Renal pelvis (tissue), 12 donors: ENCODE measurements around the gene KEAP1. TPM values are rescaled to one million over a fixed set of nuclear protein-coding genes. Genes with fewer than 3 reads are reported as not detected.
"Not testable (repeated sequence)": the region's sequence is repeated elsewhere in the genome, so short reads cannot be mapped to it uniquely, and the experiment has no call there.

Source experiments
- DNase-seq: peaks from one replicate; pipeline ENCODE4 v3.0.0-alpha.2; 2013
- long read RNA-seq, 16 experiments: transcript quantifications; one replicate each; lab custom pipeline, GENCODE V29; 2026
- polyA plus RNA-seq, 3 donors: library from polyadenylated mRNA; unstranded; fragments of 120-200 nt; gene quantifications; one replicate each; pipeline ENCODE4 v1.2.1, GENCODE V29; 2013; ENCODE audit not compliant: insufficient read length in 3 of 3

KEAP1 gene
- polyA plus RNA-seq = 10 to 100 TPM; 73.5 to 81.5 (median 74.1) TPM
- long read RNA-seq, donor 1, transcript KEAP1-205 (2 exons, 451 nt) = major isoform, 20 of 44 reads
- long read RNA-seq, donor 1, transcript KEAP1-202 (6 exons, 2,648 nt) = minor isoform, 15 of 44 reads
- long read RNA-seq, donor 1, partial matches to known transcripts = 7 of 44 reads
- long read RNA-seq, donor 1, other reads (novel, unspliced or antisense) = 0 of 44 reads
- long read RNA-seq, donor 2, transcript KEAP1-205 (2 exons, 451 nt) = major isoform, 31 of 72 reads
- long read RNA-seq, donor 2, transcript KEAP1-202 (6 exons, 2,648 nt) = minor isoform, 14 of 72 reads
- long read RNA-seq, donor 2, partial matches to known transcripts = 26 of 72 reads
- long read RNA-seq, donor 2, other reads (novel, unspliced or antisense) = 0 of 72 reads
- long read RNA-seq, donor 3, transcript KEAP1-205 (2 exons, 451 nt) = major isoform, 18 of 57 reads
- long read RNA-seq, donor 3, transcript KEAP1-202 (6 exons, 2,648 nt) = minor isoform, 7 of 57 reads
- long read RNA-seq, donor 3, partial matches to known transcripts = 30 of 57 reads
- long read RNA-seq, donor 3, other reads (novel, unspliced or antisense) = 0 of 57 reads
- long read RNA-seq, donor 4, transcript KEAP1-205 (2 exons, 451 nt) = major isoform, 20 of 51 reads
- long read RNA-seq, donor 4, transcript KEAP1-202 (6 exons, 2,648 nt) = minor isoform, 8 of 51 reads
- long read RNA-seq, donor 4, partial matches to known transcripts = 20 of 51 reads
- long read RNA-seq, donor 4, other reads (novel, unspliced or antisense) = 0 of 51 reads
- long read RNA-seq, donor 5, transcript KEAP1-202 (6 exons, 2,648 nt) = major isoform, 5 of 24 reads
- long read RNA-seq, donor 5, partial matches to known transcripts = 15 of 24 reads
- long read RNA-seq, donor 5, other reads (novel, unspliced or antisense) = 0 of 24 reads
- long read RNA-seq, donor 6, transcript KEAP1-205 (2 exons, 451 nt) = major isoform, 26 of 61 reads
- long read RNA-seq, donor 6, transcript KEAP1-202 (6 exons, 2,648 nt) = minor isoform, 11 of 61 reads
- long read RNA-seq, donor 6, partial matches to known transcripts = 22 of 61 reads
- long read RNA-seq, donor 6, other reads (novel, unspliced or antisense) = 0 of 61 reads
- long read RNA-seq, donor 7, transcript KEAP1-205 (2 exons, 451 nt) = minor isoform, 6 of 114 reads
- long read RNA-seq, donor 7, transcript KEAP1-202 (6 exons, 2,648 nt) = major isoform, 9 of 114 reads
- long read RNA-seq, donor 7, partial matches to known transcripts = 96 of 114 reads
- long read RNA-seq, donor 7, other reads (novel, unspliced or antisense) = 0 of 114 reads
- long read RNA-seq, donor 8, transcript KEAP1-205 (2 exons, 451 nt) = major isoform, 13 of 20 reads
- long read RNA-seq, donor 8, partial matches to known transcripts = 0 of 20 reads
- long read RNA-seq, donor 8, other reads (novel, unspliced or antisense) = 0 of 20 reads
- long read RNA-seq, donor 9, transcript KEAP1-202 (6 exons, 2,648 nt) = minor isoform, 15 of 100 reads
- long read RNA-seq, donor 9, transcript KEAP1-205 (2 exons, 451 nt) = major isoform, 30 of 100 reads
- long read RNA-seq, donor 9, partial matches to known transcripts = 53 of 100 reads
- long read RNA-seq, donor 9, other reads (novel, unspliced or antisense) = 0 of 100 reads
- long read RNA-seq, donor 10, transcript KEAP1-205 (2 exons, 451 nt) = major isoform, 25 of 60 reads
- long read RNA-seq, donor 10, transcript KEAP1-202 (6 exons, 2,648 nt) = minor isoform, 6 of 60 reads
- long read RNA-seq, donor 10, partial matches to known transcripts = 25 of 60 reads
- long read RNA-seq, donor 10, other reads (novel, unspliced or antisense) = 0 of 60 reads
- long read RNA-seq, donor 11, transcript KEAP1-202 (6 exons, 2,648 nt) = major isoform, 9 of 43 reads
- long read RNA-seq, donor 11, transcript KEAP1-205 (2 exons, 451 nt) = minor isoform, 8 of 43 reads
- long read RNA-seq, donor 11, partial matches to known transcripts = 23 of 43 reads
- long read RNA-seq, donor 11, other reads (novel, unspliced or antisense) = 0 of 43 reads
- long read RNA-seq, donor 12, transcript KEAP1-205 (2 exons, 451 nt) = major isoform, 33 of 76 reads
- long read RNA-seq, donor 12, transcript KEAP1-202 (6 exons, 2,648 nt) = minor isoform, 13 of 76 reads
- long read RNA-seq, donor 12, partial matches to known transcripts = 27 of 76 reads
- long read RNA-seq, donor 12, other reads (novel, unspliced or antisense) = 0 of 76 reads
- long read RNA-seq, donor 13, transcript KEAP1-205 (2 exons, 451 nt) = major isoform, 7 of 36 reads
- long read RNA-seq, donor 13, partial matches to known transcripts = 27 of 36 reads
- long read RNA-seq, donor 13, other reads (novel, unspliced or antisense) = 0 of 36 reads
- long read RNA-seq, donor 14 = 0 reads
- long read RNA-seq, donor 15 = 0 reads
- long read RNA-seq, donor 16, transcript KEAP1-202 (6 exons, 2,648 nt) = minor isoform, 5 of 67 reads
- long read RNA-seq, donor 16, transcript KEAP1-205 (2 exons, 451 nt) = major isoform, 27 of 67 reads
- long read RNA-seq, donor 16, partial matches to known transcripts = 33 of 67 reads
- long read RNA-seq, donor 16, other reads (novel, unspliced or antisense) = 0 of 67 reads

DNA sequence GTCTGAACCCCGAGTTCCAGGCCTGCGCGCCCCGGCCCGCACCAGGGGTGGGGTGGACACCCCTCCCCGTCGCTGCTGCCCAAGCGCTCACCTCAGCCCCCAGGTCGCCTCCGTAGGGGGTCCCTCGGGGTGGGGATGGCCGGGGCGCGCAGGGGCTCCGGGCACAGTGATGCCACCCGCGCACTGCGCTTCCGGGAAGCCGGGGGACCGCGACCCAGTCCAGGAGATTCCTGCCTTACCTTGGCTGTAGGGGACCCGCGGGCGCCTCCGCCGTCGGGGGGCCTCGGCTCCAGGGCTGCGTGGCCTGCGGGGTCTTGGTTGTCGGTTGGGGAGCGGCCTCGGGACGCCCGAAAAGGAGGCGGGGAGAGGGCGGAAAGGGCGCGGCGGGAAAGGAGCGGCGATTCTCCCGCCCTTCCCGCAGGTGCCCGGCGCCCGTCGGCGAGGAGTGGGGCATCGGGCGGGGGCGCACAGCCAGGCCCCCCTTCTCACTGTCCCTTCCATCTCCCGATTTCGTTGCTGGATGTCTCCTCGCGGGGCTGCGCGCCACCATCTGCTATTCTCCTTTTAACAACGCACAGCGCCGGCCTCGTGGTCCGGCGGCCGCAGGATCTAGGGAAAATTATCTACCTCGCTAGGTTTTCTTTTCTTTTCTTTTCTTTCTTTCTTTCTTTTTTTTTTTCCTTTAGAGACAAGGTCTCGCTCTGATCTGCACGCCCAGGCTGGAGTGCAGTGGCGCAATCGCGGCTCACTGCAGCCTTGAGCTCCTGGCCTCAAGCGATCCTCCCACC lies at the start of gene KEAP1:
Gene KEAP1, minus strand, starts transcription at position 355 of the 788 bp plus-strand sequence. CDS start 3,323 bp downstream, outside the sequence.
- DNase-seq = peak; percentile 41

DNA sequence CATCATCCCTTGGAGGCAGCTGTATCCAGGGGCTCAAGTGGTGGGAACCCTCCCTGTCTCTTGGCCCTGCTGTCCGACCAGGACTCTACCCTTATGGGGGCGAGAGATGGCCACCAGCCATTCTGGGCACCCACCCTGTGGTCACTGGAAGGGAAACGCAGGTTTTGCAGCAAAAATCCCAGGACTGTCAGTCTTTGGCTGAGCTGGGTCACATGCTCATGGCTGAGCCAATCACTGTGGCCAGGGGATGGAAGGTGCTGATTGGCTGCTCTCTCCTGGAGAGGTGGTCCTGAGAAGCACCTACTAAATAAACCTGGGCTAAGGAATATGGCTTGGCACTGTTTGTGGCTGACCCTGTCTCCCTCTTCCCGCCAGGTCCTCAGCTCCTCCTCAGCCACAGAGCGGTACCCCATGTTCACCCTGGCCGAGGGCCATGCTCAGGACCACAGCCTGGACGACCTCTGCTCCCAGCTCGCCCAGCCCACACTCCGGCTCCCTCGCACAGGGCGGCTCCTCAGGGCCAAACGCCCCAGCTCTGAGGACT lies 49.4 kb upstream of the KEAP1 start:
- no peak for DNase-seq

DNA sequence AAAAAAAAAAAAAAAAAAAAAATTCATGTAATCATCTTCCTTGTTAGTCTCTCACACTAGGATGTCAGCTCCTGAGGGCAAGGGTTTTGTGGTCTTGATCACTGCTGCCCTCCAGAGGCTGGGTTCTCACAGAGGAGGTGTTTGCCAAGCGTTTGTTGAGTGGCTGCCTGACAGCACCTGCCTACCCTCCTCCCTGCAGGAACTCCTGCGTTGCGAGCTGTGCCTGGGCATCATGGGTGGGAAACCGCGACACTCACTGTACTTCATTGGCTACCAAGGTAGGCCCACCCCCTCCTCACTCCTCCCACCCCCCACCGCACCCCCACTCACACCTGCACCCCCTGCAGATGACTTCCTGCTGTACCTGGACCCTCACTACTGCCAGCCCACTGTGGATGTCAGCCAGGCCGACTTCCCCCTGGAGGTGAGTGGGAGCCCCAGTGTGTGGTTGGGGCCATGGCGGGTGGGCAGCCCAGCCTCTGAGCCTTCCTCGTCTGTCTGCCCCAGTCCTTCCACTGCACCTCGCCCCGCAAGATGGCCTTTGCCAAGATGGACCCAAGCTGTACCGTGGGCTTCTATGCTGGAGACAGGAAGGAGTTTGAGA lies 48.6 kb upstream of the KEAP1 start:
- no peak for DNase-seq

DNA sequence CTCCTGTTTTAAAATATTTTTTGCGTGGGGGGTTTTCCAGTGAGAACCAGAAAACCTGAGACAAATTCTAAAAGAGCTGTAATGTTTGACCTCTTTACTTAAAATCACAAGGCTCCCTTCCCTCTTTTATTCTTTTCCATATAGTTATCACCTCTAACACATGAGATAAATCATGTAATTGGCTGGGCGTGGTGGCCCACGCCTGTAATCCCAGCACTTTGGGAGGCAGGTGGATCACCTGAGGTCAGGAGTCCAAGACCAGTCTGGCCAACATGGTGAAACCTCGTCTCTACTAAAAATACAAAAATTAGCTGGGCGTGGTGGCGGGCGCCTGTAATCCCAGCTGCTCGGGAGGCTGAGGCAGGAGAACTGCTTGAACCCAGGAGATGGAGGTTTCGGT lies 47.9 kb upstream of the KEAP1 start:
- not testable (repeated sequence) for DNase-seq

DNA sequence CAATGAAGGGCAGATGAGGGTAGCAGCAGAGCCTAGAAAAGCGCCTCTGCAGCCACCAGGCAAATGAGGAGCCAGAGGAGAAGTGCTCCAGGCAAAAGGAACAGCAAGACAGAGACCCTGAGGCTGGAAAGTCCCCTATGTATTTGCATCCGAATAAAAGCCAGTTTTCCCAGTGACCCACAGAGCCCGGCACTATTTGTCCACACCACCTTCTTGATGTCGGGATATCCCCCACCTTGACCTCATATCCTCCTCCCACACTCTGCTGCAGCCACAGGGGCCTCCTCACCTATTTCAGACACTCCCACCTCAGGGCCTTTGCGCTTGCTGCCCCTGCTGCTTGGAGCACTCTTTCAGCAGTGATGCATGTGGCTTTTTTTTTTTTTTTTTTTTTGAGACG lies 47.2 kb upstream of the KEAP1 start:
- no peak for DNase-seq

DNA sequence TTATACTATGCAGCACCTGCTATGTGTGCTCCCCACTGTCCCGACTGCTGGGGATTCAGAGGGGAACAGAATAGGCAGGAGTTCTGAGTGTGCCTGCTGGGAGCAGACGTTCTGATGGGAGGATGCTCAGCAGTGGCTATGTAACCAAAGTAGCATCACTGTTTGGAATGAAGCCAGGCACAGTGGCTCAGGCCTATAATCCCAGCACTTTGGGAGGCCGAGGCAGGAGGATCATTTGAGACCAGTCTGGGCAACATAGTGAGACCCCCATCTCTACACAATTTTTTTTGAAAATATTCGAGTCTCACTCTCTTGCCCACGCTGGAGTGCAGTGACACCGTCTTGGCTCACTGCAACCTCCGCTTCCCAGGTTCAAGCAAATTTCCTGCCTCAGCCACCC lies 46.6 kb upstream of the KEAP1 start:
- no peak for DNase-seq

DNA sequence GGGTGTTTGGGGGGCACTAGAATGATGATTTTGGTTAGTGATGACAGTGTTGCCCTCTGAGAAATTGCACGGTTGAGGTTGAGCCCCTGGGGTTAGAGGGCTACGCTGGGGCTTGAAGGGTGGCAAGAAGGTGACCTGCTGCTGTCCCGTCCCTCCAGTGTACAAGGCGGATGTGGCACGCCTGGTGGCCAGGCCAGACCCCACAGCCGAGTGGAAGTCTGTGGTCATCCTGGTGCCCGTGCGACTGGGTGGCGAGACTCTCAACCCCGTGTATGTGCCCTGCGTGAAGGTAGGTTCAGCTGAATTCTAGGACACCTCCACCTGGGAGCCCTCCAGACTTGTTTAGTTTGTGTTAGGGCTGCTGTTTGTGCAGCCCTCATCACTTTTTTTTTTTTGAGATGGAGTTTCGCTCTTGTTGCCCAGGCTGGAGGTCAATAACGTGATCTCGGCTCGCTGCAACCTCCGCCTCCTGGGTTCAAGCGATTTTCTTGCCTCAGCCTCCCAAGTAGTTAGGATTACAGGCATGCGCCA lies 45.7 kb upstream of the KEAP1 start:
- DNase-seq = no peak

DNA sequence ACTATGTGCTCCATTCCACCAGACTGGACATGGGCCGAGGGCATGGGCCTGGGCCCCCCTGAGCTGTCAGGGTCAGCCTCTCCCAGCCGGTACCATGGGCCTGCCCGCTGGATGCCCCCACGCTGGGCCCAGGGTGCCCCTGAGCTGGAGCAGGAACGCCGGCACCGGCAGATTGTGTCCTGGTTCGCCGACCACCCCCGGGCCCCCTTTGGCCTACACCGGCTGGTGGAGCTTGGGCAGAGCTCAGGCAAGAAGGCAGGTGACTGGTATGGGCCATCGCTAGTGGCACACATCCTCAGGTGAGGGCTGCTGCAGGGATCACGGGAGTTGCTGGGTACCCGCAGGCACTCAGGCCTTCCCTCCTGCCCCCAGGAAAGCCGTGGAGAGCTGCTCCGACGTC lies 43.7 kb upstream of the KEAP1 start:
- no peak for DNase-seq

DNA sequence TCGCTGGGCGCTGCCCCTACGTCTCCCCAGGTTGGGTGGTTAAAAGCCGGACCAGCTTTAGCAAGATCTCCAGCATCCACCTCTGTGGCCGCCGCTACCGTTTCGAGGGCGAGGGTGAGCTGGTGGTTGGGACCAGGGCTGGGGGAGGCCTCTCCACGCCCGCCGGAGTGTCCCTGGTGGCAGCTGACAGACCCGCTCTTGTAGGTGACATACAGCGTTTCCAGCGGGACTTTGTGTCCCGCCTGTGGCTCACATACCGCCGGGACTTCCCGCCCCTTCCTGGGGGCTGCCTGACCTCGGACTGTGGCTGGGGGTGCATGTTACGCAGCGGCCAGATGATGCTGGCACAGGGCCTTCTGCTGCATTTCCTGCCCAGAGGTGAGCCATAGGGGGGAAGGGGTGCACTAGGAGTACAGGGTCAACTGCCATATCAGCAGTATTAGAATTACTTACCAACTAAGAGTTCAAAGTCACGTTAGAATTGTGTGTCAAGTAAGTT lies 41.6 kb upstream of the KEAP1 start:
- DNase-seq = no peak

DNA sequence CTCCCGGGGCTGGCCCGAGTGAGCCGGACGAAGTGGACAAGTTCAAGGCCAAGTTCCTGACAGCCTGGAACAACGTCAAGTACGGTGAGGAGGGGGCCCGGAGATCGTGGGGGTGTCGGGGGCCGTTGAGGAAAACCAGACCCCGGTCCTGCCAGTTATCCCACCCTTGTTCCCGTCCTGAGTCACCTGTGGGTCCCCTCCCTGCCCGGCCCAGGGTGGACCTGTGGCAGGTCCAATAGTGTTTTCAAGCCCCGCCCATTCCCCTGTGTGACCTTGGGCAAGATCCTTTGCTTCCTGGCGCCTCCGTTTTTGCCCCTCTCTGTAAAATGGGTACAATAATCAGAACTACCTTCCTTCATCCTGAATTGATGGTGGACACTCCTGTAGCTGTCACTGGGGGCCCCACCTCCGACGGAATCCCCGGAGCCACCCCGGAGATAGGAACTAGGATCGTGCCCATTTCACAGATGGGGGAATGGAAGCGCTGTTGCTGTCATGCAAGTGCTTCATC lies 41.1 kb upstream of the KEAP1 start:
- no peak for DNase-seq

DNA sequence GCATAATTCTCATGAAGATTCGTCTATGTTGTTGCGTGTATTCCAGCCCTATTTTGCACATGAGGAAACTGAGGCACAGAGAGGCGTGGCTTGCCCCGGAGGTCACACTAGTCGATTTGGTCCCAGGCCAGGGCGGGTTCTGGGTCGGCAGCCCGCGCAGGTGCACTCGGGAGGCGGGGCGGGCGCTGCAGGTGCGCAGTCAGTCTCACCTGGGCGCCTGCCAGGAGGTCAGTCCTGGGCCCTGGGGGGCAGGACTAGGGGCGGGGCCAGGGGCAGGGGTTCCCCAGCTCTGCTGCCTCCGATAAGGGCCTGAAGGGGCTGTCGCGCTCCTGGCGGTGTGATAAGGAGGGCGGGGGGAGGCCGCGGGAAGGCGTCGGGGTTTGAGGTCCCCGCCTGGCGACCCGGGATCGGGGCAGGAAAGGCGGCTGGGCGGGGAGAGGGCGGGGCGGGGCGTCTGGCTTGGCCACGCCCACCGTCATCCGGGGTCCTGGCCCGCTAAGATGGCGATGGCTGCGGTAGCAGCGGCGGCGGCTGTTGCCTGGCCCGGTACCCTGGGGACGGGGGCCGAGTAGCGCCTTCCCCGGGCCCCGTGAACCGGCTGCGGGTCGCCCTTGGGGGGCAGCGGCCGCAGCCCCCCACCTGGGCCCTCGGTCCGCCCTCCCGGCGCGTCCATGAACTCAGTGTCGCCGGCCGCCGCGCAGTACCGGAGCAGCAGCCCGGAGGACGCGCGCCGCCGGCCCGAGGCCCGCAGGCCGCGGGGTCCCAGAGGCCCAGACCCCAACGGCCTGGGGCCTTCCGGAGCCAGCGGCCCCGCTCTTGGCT lies 40.5 kb upstream of the KEAP1 start, which contains the start of gene ATG4D:
Gene ATG4D, plus strand, starts transcription at position 485 of the 822 bp plus-strand sequence. Its CDS starts 187 bp downstream, at position 672.
- peak; percentile 71 for DNase-seq

DNA sequence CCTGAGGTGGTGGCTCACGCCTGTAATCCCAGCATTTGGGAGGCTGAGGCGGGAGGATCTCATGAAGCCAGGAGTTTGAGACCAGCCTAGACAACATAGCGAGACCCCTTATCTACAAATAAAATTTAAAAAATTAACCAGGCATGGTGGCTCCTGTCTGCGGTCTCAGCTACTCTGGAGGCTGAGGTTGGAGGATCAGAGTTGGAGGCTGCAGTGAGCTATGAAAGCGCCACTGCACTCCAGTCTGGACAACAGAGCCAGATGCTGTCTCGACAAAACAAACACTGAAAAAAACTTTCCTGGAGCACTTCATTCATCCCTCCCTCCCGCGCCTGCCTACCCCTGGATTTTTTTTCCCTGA lies 39.9 kb upstream of the KEAP1 start:
- DNase-seq = no peak

DNA sequence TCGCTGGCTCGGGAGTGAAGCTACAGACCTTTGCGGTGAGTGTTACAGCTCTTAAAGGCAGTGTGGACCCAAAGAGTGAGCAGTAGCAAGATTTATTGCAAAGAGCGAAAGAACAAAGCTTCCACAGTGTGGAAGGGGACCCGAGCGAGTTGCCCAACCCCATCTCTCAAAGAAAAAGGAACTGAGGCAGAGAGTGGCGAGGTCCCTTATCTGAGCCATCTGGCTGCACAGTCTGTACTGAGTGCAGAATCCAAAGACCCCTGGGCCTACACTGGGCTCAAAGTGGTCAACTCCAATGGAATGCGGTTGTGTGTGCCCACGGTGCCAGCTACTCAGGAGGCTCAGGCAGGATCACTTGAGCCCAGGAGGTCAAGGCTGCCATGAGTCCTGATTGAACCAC lies 35.9 kb upstream of the KEAP1 start:
- DNase-seq = not testable (repeated sequence)

DNA sequence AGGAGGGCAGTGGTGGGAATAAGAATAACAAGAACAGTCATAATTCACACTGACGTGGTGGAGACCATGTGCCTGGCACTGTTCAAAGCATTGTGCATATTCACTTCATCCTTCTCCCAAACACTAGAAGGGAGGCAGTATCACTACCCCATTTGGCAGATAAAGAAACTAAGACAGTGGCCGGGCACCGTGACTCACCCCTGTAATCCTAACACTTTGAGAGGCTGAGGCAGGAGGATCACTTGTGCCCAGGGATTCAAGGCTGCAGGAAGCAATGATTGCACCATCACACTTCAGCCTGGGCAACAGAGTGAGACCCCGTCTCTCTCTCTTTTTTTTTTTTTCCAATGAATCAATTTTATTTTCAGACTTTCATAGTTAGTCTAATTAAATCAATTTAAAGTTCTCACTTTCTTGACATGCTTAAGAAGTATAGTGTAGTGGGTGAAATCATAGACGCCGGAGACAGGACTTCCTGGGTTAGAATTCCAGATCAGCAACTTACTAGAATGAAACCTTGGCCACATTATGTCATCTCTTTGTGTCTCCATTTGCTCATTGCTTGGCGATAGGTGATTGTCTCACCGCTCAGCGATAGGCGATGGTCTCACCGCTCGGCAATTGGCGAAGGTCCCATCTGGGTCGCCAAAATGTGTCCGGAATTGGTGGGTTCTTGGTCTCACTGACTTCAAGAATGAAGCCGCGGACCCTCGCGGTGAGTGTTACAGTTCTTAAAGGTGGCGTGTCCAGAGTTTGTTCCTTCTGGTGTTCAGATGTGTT lies 35.2 kb upstream of the KEAP1 start:
- no peak for DNase-seq

DNA sequence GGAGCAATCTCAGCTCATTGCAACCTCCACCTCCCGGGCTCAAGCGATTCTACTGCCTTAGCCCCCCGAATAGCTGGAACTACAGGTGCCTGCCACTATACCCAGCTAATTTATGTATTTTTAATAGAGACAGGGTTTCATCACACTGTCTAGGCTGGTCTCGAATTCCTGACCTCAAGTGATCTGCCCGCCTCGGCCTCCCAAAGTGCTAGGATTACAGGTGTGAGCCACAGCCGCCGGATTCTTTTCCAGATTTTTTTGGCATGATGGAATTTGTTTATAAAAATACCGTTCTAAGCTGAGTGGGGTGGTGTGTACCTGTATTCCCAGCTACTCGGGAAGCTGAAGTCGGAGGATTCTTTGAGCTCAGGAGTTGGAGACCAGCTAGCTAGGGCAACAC lies 34.5 kb upstream of the KEAP1 start:
- DNase-seq = no peak
